HG02870 (cell line): Measurements from ENCODE around the gene HMGN1.

Experiments used
- ATAC-seq: cut with Tn5 transposase; IDR thresholded peaks from one replicate; pipeline ENCODE4 v1.9.1; 2021; ENCODE audit warnings: mild to moderate bottlenecking, moderate library complexity; ENCODE audit not compliant: unreplicated experiment

The HMGN1 gene

DNA sequence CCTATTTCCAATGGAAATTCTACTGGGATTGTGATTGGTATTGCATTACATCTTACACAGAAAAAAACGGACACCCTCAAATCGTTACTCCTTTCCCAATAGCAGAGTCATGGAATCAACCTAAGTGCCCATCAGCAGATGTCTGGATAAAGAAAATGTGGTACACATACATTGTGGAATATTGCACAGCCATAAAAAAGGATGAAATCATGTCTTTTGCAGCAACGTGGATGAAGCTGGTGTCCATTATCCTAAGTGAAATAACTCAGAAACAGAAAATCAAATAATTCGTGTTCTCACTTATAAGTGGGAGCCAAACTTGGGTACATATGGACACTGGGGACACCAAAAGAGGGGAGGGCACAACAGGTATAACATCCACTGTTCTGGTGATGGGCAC lies 14.3 kb downstream of the HMGN1 start:
- no peak for ATAC-seq

DNA sequence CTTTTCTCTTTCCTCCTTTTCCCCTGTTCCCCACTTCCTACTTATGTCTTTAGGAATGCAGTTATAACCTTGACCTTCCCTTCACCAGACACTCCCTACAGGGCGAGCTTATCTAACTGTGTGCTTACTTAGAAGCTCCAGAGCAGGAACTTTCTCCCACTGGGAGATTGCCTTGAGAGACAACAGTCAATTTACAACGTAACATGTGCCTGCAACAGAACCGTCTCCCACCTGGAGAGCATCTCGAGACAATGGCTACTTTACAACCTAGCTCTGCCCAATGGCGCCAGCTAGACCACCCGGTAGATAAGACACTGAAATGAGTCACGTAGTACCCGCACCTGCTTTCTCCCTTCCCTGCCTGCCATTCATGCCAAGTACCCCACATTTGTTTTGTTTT lies 16.7 kb downstream of the HMGN1 start:
- no peak for ATAC-seq

DNA sequence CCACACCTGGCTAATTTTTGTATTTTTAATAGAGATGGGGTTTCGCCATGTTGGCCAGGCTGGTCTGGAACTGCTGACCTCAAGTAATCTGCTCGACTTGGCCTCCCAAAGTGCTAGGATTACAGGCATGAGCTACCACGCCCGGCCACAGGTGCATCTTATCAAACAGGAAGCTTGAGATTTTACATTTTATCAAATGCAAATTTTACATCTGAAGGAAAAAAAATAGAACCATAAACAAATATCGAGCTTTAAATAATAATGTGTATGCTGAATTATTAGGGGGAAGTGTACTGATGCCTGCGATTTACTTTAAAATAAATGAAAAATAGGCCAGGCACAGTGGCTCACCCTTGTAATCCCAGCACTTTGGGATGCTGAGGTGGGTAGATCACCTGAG lies 18.9 kb downstream of the HMGN1 start:
- no peak for ATAC-seq

DNA sequence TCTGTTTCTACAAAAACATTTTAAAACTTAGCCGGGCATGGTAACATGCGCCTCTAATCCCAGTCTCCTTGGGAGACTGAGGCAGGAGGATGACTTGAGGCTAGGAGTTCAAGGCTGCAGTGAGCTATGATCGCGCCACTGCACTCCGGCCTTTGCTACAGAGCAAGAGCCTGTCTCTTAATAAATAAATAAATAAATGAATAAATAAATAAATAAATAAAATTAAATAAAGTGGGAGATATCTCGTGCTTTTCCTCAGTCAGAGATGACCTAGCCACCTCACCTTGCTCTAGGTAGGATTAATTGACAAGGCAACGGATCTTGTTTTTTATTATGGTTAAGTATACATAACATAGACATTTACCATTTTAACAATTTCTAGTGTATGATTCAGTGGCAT lies 21.2 kb downstream of the HMGN1 start:
- ATAC-seq = no peak

DNA sequence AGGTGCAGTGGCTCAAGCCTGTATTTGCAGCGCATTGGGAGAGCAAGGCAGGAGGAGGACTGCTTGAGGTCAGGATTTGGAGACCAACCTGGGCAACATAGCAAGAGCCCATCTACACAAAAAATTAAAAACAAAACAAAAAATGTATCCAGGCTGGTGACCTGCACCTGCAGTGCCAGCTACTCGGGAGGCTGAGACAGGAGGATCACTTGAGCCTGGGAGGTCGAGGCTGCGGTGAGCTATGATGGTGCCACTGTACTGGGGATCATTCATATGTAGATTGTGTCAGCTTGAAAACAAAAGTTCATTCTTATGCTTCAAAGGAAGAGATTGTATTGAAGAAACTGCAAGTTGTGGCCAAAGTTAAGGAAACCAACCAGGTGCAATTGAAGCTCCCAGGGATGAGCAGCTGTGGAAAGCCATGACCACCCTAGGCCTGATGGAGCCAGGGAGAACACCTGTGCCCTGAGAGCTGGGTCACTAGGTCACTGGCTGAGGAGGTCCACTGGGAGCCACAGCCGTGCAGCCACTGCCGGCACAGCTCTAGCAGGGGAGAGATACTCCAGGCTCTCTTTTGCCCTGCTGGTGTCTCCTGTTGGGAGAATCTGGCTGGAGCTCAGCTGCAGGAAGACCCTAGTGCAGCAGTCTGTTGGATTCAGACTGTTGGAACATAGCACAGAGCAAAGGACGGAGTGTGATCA lies 22.1 kb downstream of the HMGN1 start:
- ATAC-seq = no peak

DNA sequence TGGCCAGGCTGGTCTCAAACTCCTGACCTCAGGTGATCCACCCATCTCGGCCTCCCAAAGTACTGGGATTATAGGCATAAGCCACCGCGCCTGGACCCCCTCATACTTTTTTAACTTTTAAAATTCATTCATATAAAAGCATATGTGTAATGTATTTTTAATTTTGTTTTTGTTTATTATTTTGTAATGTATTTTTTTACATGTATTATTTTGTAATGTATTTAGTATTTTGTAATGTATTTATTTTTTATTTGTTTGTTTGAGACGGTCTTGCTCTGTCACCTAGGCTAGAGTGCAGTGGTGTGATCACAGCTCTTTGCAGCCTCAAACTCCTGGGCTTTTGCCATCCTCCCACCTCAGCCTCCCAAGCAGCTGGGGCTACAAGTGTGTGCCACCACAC lies 23.4 kb downstream of the HMGN1 start:
- ATAC-seq = no peak

DNA sequence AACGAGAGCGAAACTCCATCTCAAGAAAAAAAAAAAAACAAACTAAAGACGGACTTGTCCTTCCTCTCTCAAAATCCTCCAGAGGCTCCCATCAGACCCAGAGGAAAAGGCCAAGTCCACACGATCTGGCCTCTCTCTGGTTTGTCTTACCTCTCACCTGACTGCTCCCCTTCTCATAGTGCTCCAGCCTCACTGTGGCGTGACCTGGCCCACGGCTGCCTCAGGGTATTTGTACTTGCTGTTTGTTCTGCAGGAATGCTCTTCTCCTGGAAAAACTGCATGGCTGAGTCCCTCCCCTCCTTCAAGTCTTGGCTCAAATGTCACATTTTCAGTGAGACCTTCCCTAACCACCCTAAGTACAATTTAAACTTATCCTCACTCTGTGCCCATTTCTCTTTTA lies 27.5 kb downstream of the HMGN1 start:
- ATAC-seq = no peak

DNA sequence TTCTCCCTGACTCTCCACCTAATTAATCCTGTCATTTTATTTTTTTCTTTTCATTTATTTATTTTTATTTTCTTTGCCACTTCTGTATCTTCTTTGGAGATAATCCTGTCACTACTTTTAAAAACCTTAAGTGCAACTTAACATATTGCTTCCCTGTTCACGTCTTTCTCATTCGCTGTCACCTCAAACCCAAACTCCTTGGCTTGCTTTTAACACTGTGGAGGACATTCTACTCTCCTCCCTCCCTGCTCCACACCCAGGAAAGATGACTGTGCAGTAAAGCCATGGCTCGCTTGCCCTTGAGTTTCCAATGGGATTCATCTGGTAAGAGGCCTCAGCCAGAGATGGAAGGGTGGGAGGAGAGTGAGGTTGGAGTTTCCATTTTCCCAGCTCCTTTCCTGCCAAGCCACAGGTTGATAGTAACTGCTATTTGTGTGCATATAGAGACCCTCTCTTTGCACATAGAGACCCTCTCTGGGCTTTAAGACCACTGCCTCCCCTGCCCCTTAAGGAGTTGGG lies 29.0 kb downstream of the HMGN1 start:
- ATAC-seq = no peak

DNA sequence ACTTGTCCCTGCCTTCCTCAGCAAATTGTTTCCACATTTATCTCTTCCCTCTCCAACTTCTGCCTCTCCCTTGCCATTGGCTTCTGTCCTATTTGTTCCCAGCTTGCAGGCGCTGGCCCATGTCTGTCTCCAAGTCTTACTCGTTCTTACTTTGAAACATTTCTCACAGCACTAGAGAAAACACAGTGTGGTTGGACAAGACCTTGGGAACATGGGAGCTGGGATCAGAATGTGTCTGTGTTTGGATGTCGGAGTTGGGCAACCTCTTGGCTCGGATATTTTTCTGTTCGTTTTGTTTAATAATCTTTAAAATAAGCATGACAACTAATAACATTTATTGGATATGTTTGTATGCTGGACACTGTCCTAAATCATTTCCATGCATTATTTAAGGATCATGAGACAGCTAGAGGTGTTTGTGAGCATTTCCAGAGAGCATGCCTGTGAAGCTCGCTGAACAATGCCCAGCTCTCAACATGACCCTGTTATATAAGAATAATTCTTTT lies 29.6 kb downstream of the HMGN1 start:
- no peak for ATAC-seq

DNA sequence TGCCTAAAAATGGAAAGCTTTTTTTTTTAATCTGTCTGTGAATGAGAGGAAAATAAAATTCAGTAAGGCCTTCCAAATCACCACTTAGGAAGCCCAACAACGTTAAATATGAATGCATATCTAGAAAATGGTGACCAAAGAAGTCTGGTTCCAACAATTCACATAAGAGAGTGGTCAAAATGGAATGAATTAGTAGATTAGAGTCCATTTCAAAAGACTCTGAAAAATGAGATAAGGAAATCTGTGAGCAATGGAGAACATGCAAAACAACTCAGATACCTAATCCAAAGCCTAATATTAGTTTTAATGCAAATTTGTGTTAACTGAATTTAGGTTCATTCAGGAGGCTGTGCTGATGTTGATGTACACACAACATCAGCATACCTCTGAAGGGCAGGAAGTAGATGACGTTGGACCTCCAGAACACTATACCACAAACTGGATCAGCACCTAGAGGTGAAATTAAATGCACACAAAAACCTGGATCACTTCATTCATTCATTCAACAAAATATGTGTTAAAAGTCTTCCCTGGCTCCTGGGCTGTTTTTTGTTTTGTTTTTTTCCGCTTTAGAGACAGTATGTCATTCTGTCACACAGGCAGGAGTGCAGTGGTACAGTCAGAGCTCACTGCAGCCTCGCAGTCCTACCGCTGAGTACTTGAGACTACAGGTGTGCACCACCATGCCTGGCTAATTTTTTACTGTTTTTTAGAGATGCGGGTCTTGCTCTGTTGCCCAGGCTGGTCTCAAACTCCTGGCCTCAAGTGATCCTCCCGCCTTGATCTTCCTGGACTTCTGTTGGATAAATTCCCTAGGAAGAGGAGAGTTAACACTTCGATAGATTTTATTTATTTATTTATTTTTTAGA lies 30.6 kb downstream of the HMGN1 start:
- ATAC-seq = no peak

DNA sequence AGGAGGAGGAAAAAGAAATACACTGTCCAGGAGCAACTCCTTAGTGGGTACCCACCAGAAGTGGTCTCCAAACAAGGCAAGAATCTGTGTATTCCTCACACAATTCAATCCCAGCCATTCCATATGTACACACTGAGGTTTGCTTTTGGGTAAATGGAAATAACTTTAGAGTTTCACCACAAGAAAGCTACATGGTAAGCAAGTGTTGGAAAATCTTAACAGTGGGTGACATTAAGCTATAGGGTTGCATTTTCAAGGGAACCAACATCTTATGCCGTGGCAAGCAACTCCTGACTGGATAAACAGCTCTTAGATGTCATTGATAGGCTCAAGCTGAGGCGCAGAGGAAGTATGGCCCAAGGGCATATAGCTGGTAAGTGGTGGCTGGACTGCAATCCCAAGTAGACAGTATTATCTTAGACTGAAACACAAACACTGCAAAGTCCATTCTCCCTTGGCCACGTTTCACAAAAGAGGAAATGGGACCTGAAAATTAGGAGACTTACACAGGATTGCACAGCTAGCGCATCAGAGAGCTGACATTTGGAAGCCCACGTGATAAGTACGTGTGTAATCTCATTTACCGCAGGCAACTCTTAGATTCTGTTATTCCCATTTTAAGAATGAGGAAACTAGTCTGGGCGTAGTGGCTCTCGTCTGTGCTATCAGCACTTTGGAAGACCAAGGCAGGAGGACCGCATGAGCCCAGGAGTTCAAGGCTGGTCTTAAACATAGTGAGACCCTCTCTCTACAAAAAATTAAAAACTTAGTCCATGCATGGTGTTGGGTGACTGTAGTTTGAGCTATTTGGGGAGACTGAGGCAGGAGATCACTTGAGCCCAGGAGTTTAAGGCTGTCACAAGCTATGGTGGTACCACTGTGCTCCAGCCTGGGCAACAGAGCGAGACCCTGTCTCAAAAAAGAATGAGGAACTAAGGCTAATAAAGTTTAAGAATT lies 31.5 kb downstream of the HMGN1 start:
- ATAC-seq = no peak

DNA sequence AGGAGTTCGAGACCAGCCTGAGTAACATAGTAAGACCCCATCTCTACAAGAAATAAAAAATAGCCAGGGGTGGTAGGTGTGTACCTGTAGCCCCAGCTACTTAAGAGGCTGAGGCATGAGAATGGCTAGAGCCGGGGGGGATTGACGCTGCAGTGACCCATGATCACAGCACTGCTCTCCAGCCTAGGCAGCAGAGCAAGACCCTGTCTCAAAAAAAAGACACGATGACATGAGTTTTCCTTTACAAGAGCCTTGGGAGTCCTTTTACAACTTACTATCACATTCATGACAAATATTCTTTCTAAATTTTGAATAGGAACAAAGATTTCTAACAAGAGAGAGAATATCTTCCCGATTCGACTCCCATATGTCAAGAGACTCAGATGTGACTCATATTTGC lies 32.2 kb downstream of the HMGN1 start:
- no peak for ATAC-seq

DNA sequence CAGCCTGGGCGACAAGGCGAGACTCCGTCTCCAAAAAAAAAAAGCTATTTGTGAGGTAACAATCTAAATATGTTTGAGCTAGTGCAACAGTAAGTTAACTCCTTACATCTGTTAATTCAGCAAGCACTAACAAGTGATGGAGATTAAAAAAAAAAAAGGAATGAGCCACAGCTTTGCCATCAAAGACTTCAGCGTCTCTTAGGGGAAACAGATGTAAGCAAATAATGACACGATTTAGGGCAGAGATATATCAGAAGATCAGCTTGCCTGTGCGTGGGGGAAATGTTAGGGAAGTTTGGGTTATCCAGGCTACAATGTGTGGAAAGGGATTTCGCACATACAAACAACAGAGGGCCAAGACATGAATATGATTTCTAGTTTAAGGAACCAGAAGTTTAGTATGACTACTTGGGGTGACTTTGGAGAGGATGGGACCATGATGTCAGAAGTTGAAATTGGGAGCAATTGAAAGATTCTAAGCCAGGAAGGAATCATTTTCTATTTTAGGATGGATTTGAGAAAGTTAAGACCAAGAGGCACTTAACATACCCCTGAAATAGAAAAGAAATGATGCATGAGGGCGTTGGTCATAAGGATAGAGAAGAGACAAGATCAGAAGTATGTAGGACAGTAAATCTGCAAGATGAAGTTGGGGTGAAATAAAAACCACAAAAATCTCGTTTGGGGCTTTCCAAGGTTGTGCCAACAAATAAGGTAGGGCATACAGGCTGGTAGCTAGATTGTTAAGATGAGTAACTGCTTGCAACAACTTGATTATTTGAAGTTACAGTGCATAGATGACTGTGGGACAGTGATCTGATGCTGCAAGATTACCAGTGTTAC lies 33.1 kb downstream of the HMGN1 start:
- no peak for ATAC-seq

DNA sequence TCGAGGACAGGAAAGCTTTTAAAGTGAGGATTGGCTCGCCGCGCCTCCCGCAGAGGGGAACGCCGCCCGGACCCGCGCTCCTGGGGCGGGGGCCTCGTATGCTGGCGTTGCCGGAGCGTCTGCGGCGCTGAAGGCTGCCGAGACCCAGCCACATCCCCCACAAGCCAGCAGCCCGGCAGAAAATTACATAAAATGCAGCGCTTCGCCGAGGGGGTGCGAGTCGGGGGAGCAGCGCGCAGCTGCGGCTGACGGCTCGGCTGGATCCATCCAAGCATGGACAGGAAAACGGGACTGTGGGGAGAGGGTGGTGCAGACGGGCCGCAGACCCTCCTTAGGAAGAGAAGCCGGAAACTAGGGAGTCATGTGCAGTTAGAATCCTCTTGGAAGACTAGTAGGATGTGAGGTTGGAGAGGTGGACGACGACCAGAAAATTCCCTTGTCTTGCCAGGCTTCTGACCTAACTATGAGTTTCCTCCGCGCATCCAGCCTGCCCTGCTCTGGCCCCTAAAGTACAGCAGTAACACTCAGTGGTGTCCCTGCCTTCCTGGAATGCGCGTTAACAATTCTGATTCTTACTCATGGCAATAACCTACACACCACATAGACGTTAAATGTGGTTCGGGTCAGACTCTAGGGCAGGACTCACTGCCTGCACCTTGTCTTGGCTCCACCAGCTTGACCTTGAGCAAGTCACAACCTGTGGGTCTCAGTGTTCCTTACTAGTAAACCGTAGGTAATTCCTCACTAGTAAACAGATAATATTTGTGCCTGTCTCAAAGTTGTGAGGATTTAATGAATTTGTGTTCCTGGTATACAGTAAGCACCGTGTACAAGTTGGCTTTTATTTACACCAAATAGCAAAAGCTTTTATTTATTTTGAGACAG lies 34.5 kb downstream of the HMGN1 start:
- peak; percentile 32 for ATAC-seq

DNA sequence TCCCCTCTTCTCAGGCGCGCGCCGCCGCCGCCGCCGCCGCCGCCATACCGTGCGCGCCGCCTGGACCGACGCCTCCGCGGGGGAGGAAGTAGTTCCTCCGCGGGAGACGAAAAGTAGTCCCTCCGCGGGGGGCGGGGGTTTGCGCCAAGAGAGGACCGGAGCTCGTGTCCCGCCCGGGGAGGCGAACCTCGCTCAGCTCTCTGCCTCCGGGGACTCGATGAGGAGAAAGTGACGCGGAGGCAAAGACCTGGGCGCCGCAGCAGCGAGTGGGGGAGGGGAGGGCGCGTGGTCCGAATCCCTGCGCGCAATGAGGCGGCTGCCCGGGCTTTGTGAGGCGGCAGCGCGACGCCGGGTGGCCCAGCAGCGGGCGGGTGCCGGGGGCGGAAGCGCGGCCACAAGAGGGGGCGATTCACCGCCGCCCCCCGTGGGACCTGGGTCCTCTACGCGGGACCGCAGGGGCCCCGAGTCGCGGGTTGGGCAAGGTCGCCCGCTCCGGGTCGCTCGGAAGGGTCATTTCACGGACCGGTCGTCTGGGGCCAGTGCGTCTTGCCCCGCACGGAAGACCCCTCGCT lies 35.2 kb downstream of the HMGN1 start, which contains the start of gene BRWD1:
BRWD1 (minus strand) TSS at position 62 of the 572 bp plus-strand sequence. CDS start 141 bp downstream, outside the sequence.
- peak; percentile 39 for ATAC-seq

DNA sequence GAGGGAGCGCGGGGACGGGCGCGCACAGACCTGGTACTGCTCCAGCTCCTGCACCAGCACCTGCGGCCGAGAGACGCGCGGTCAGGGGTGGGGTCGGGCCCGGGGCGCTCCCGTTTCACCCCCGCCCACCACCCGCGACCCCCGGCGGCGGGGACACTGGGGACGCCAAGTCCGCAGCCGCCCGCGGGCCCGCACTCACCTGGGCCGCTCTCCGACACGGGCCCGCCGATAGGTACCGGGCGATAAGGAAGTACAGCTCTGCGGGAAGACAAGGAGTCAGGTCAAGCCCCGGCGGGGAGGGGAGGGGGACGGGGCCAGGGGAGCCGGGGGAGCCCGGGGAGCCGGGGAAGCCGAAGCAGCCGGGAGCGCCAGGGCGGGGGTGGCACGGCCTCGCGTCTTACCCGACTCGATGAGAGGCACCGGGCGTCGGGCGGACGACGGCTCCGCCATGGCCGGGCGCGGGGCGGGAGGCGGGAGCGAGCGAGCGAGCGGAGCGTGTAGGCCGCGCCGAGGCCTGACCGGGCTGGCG lies 35.8 kb downstream of the HMGN1 start:
- ATAC-seq = peak; percentile 1

DNA sequence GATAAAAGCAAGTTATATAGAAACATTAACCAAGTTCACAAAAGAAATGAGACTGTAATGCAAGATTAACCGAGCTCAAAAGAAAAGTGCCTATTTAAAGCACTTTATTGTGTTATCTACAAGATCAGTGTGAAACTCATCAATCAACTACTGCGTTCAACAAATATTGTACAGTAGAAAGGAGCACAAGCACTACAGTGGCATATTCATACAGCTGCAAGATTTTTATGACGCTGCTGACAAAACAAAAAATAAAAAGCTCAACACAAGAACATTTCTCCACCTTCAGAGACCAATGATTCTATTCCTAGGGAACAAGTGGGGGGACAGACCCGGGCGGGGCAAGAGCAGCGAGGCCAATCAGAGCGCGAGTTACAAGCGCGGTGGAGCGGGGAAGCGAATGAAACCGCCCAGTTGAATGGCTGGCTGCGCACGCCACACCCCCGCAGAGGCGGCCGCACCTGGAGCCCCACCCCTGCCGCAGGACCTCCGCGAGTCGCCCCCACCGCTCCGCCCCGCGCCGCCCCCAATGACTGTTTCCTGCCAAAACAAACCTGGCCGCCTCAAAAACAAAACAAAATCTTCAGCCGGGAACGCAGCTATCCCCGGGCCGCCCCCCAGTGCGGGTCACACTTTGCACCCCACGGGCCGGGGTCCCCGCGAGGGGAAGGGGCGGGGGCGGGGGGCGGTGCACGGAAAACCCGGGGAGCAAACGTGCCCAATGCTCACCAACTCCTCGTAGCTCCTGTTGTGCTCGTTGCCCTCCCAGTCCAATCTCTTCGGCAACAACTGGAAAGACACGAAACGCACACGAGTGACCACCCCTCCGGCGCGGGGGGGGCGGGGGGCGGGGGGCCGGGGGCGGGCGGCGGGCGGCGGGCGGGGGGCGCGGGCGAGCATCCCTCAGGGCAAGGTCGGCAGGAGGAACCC lies 36.5 kb downstream of the HMGN1 start:
- peak; percentile 76 for ATAC-seq
